GM12878 (cell line): ENCODE measurements around the gene SCEL. TPM values are rescaled to one million over a fixed set of nuclear protein-coding genes. Genes with fewer than 3 reads are reported as not detected.
"Not testable (repeated sequence)": the region's sequence is repeated elsewhere in the genome, so short reads cannot be mapped to it uniquely, and the experiment has no call there.

ENCODE experiments used
- ATAC-seq: fragments of 200-7000 bp; cut with Tn5 transposase; 3 replicates; pipeline ENCODE4 v1.9.1; 2020; ENCODE audit warnings: mild to moderate bottlenecking, moderate library complexity
- BruUV-seq: library from RNA; stranded (reverse); fragments of 400-500 nt; replicated peaks from 2 replicates; lab custom pipeline; 2021; lab: Mats Ljungman, UMichigan
- CTCF ChIA-PET: fragments of 300-600 bp; sonication (Branson Sonifier 250); formaldehyde crosslinking; extraction: SDS; loops from one replicate; lab custom pipeline; 2021; ENCODE audit warnings: inconsistent platforms; lab: Yijun Ruan, JAX
- POLR2A ChIA-PET: fragments of 350-600 bp; formaldehyde crosslinking; extraction: SDS; loops from one replicate; lab custom pipeline; 2021; ENCODE audit warnings: inconsistent platforms; lab: Charles Lee
- RAD21 ChIA-PET: fragments of 300-600 bp; sonication (Branson Sonifier 250); formaldehyde crosslinking; loops from one replicate; lab custom pipeline; 2023; ENCODE audit warnings: antibody characterized with exemption; ENCODE audit not compliant: unreplicated experiment; lab: Charles Lee
- SMC1A ChIA-PET: fragments of 300-600 bp; sonication (Branson Sonifier 250); formaldehyde crosslinking; loops from one replicate; lab custom pipeline; 2023; ENCODE audit not compliant: unreplicated experiment, uncharacterized antibody; lab: Charles Lee
- DNase-seq: peaks from one replicate; pipeline ENCODE4 v3.0.0-alpha.2; 2011; ENCODE audit warnings: low read depth, low spot score
- FAIRE-seq: peaks from 3 replicates; lab custom pipeline; 2011; peaks lifted over from hg19 to GRCh38; lab: Jason Lieb, UNC
- H2AFZ ChIP-seq: 2 replicates; pipeline ENCODE4 v1.6.0; 2011; ENCODE audit warnings: low read depth, low read length, control low read depth; ENCODE audit not compliant: control insufficient read depth
- H3K27ac ChIP-seq: 2 replicates; pipeline ENCODE4 v1.5.1; 2011; ENCODE audit warnings: control low read depth; ENCODE audit not compliant: control insufficient read depth, insufficient read depth
- H3K27me3 ChIP-seq, 2 experiments: replicated peaks in 1 of 2; 2 replicates each; pipeline versions ENCODE4 v1.6.0 to v1.6.1; 2011; ENCODE audit warnings: low read length in 1 of 2; ENCODE audit not compliant: control insufficient read depth in 2 of 2, insufficient read depth in 2 of 2
- H3K36me3 ChIP-seq, 2 experiments: 2 replicates each; pipeline ENCODE4 v1.5.1; 2011; ENCODE audit warnings: low read length in 1 of 2; ENCODE audit not compliant: control insufficient read depth in 2 of 2, insufficient read depth in 2 of 2
- H3K4me1 ChIP-seq: 2 replicates; pipeline ENCODE4 v1.6.1; 2011; ENCODE audit warnings: mild to moderate bottlenecking, low read length, moderate library complexity, mixed read lengths; ENCODE audit not compliant: control insufficient read depth, insufficient read depth
- H3K4me2 ChIP-seq: 2 replicates; pipeline ENCODE4 v1.6.0; 2011; ENCODE audit warnings: control low read depth; ENCODE audit not compliant: control insufficient read depth, insufficient read depth
- H3K4me3 ChIP-seq: fragments of 200-600 bp; sonication (generic); 2 replicates; pipeline ENCODE4 v1.5.1; 2016
- H3K79me2 ChIP-seq: 2 replicates; pipeline ENCODE4 v1.6.0; 2011; ENCODE audit warnings: low read length; ENCODE audit not compliant: control insufficient read depth, insufficient read depth
- H3K9ac ChIP-seq: 2 replicates; pipeline ENCODE4 v1.8.0; 2011; ENCODE audit warnings: low read length, control low read depth, mixed read lengths; ENCODE audit not compliant: control insufficient read depth, insufficient read depth
- H3K9me3 ChIP-seq: replicated peaks from 3 replicates; pipeline ENCODE4 v1.5.1; 2011; ENCODE audit warnings: mild to moderate bottlenecking, low read length; ENCODE audit not compliant: control insufficient read depth, insufficient read depth
- H4K20me1 ChIP-seq: 2 replicates; pipeline ENCODE4 v1.6.0; 2011; ENCODE audit not compliant: control insufficient read depth, insufficient read depth
- BCLAF1 ChIP-seq: fragments of 450-650 bp; IDR thresholded peaks from 2 replicates; pipeline ENCODE4 v1.6.1; 2017; ENCODE audit warnings: antibody characterized with exemption, mild to moderate bottlenecking, moderate library complexity
- CTCF ChIP-seq, 3 experiments: IDR thresholded peaks in 2 of 3; conservative IDR thresholded peaks in 1 of 3; 2 replicates each; pipeline ENCODE4 v1.5.1; 2011; ENCODE audit warnings: low read depth in 3 of 3, low read length in 3 of 3, mild to moderate bottlenecking in 3 of 3, control low read depth in 2 of 3, moderate library complexity in 2 of 3, inconsistent platforms in 1 of 3, mixed read lengths in 1 of 3; ENCODE audit not compliant: control insufficient read depth in 2 of 3, insufficient read depth in 1 of 3; ENCODE audit errors: extremely low read depth in 1 of 3
- SKIL ChIP-seq: fragments of 450-650 bp; IDR thresholded peaks from 2 replicates; pipeline ENCODE4 v1.6.1; 2017; ENCODE audit warnings: mild to moderate bottlenecking, low read depth, inconsistent platforms; ENCODE audit not compliant: poor library complexity, severe bottlenecking
- WGBS: methylation state at CpG from one replicate; pipeline ENCODE4 v1.1.6; 2016; ENCODE audit warnings: low lambda C conversion rate; ENCODE audit not compliant: insufficient replicate concordance, insufficient coverage; ENCODE audit errors: missing lambda C conversion rate; 5-methylcytosine and 5-hydroxymethylcytosine counted together
- in situ Hi-C: fragments of 300-500 bp; cut with MboI; formaldehyde crosslinking; loops from 9 replicates; pipeline ENCODE4 v1.14.3; 2018; ENCODE audit warnings: mixed read lengths
- intact Hi-C: fragments of 100-400 bp; cut with micrococcal nuclease; formaldehyde crosslinking; loops from one replicate; pipeline ENCODE4 v1.14.2; 2022; ENCODE audit not compliant: unreplicated experiment
- polyA plus RNA-seq, 11 experiments: library from polyadenylated mRNA; depleted of rRNA in 4 of 11; unstranded in 6 of 11; stranded (reverse) in 5 of 11; fragments of >200 nt; fragmentation: Nextera tagmentation in 4 of 11; fragmentation: Illumina TruSeq in 1 of 11; extraction: Ambion mirVana in 4 of 11; extraction: Trizol in 1 of 11; gene quantifications; 1 replicate in 1 of 11; 2 replicates in 10 of 11; pipeline versions ENCODE4 v1.2.1 to v1.2.3, GENCODE V29; 2011 to 2016; ENCODE audit warnings: inconsistent platforms in 2 of 11, missing spikeins in 2 of 11, low read depth in 1 of 11
- total RNA-seq, 4 experiments: library from RNA; depleted of rRNA in 3 of 4; stranded (reverse); fragments of >200 nt in 3 of 4; fragmentation: Illumina TruSeq in 1 of 4; extraction: Trizol in 1 of 4; gene quantifications; 2 replicates each; pipeline versions ENCODE4 v1.2.1 to v1.2.3, GENCODE V29; 2013 to 2021

Gene SCEL
- total and polyA plus RNA-seq, 10 of the 15 experiments (the other 5 are each of a cell fraction or from before 2014, with no cell fraction given): 0.09 to 0.68 (median 0.16) TPM; not detected in 1

- H2AFZ ChIP-seq, H3K9me3 ChIP-seq, FAIRE-seq, H3K27ac ChIP-seq, H3K9ac ChIP-seq, intact Hi-C loops, H3K27me3 ChIP-seq, H3K36me3 ChIP-seq, H3K79me2 ChIP-seq, H3K4me1 ChIP-seq, BruUV-seq, POLR2A ChIA-PET, DNase-seq, in situ Hi-C loops, H4K20me1 ChIP-seq, H3K4me3 ChIP-seq, H3K4me2 ChIP-seq, ATAC-seq: not testable (repeated sequence)
- 50% methylated on average over 1 of the region's 1 CpG for WGBS
- CTCF ChIA-PET: interaction anchor here (0.9 kb wide), 1 partner anchor 27 kb away, joined by 3 read pairs; no protein-coding TSS in a partner anchor
- SMC1A ChIA-PET: interaction anchor here (1.2 kb wide), 1 partner anchor 9 kb away, joined by 3 read pairs; no protein-coding TSS in a partner anchor
- RAD21 ChIA-PET: interaction anchor here (0.7 kb wide), 1 partner anchor 9 kb away, joined by 4 read pairs; no protein-coding TSS in a partner anchor
Observed at GRCh38 chr13:77519396-77519795, 16.1 kb upstream of the SCEL start.

GRCh38 chr13:77519808-77520207 lies 15.7 kb upstream of the SCEL start:
- peaks cover 1% of the 10 kb centered on the region; the same call in 1 of the 3 replicates for H3K9me3 ChIP-seq
- no peaks in the 10 kb centered on the region for H3K27me3 ChIP-seq
- WGBS: 94% methylated on average over 2 of the region's 4 CpGs
- no peak overlapping the region for H3K4me2 ChIP-seq
- H3K4me3 ChIP-seq: no peak overlapping the region
- H2AFZ ChIP-seq: no peak overlapping the region
- SMC1A ChIA-PET: interaction anchor here (1.2 kb wide), 1 partner anchor 9 kb away, joined by 3 read pairs; no protein-coding TSS in a partner anchor
- no TSS peak for BruUV-seq
- no peaks in the 10 kb centered on the region for H3K79me2 ChIP-seq
- RAD21 ChIA-PET: no interaction called here
- H3K9ac ChIP-seq: no peak overlapping the region
- intact Hi-C loops (no loop called here), in situ Hi-C loops (no loop called here)
- ATAC-seq (no peak), DNase-seq (no peak), FAIRE-seq (no peak)
- CTCF ChIA-PET: no interaction called here
- H4K20me1 ChIP-seq: no peaks in the 10 kb centered on the region
- H3K4me1 ChIP-seq: peaks cover 7% of the 10 kb centered on the region; the same call in 1 of the 2 replicates
- no peaks in the 10 kb centered on the region for H3K36me3 ChIP-seq
- no peak overlapping the region for H3K27ac ChIP-seq
- TF ChIP-seq SKIL (no peak), BCLAF1 (no peak), CTCF (IDR thresholded peaks at IDR 0.05 in 2 of 3, conservative IDR thresholded peaks at IDR 0.05 in 1 of 3; ENCODE audit: control insufficient read depth in 2 of 3, extremely low read depth in 1 of 3, insufficient read depth in 1 of 3, low read depth in 3 of 3, low read length in 3 of 3) (no peak)
- POLR2A ChIA-PET: interaction anchor here (0.6 kb wide), 1 partner anchor 398 kb away, joined by 5 read pairs; no protein-coding TSS in a partner anchor
